PC-3 (cell line): ENCODE results near the gene NIPAL3.

Source experiments
- CTCF ChIP-seq: fragments of 300-600 bp; sonication (generic); conservative IDR thresholded peaks from 2 replicates; pipeline ENCODE4 v1.5.1; 2017; ENCODE audit warnings: antibody characterized with exemption, low read depth, mild to moderate bottlenecking, low read length
- EZH2 ChIP-seq: fragments of 300-600 bp; sonication (generic); IDR thresholded peaks from one replicate; pipeline ENCODE4 v1.6.1; 2017; ENCODE audit warnings: antibody characterized with exemption, mild to moderate bottlenecking, low read length; ENCODE audit not compliant: unreplicated experiment

- TF ChIP-seq CTCF (no peak), EZH2 (no peak)
Measured at GRCh38 chr1:24437631-24438396, 22.2 kb downstream of the NIPAL3 start.
